Diencephalon (tissue), 1 donor: ENCODE data around the gene EXOSC2. TPM values are rescaled to one million over a fixed set of nuclear protein-coding genes. Genes with fewer than 3 reads are reported as not detected.

Experiments
- small RNA-seq: library from RNA; depleted of rRNA; stranded (forward); fragments of <200 nt; gene quantifications from one replicate; pipeline ENCODE3, GENCODE V24; 2014
- total RNA-seq: library from RNA; depleted of rRNA; stranded (reverse); fragments of >200 nt; gene quantifications from one replicate; pipeline ENCODE4 v1.2.3, GENCODE V29; 2014

The EXOSC2 gene
- total RNA-seq: 39.4 TPM

DNA sequence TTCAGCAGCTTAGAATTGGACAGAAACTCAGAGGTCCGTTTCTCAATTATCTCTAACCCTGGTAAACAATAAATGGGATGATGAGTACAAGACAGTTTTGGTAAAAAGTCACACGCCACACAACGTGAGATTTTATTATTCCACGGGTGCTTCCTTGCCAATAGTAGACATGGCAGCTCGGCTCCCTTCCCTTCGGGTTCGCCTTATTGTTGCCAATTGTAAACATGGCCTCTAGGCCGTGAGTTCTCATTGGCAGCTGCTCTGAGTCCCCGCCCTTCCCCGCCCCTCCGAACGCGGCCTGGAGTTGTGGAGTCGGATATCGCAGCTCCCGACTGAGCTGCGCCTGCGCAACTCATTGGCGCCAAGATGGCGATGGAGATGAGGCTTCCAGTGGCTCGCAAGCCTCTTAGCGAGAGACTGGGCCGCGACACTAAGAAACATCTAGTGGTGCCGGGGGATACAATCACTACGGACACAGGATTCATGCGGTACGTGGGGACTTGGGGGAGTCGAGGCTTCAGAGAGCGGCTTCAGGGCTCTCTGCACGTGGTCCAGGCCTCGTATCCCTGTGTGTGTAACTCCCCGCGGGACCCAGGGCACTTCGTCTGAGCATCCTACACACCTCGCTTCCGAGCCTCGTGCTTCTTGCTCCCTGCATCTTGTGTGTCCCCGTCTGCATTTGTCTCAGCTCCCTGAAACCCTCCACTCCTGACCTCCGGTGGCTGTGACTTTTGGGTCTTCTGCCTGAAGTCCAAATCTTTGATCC lies at the start of gene EXOSC2:
EXOSC2 (plus strand) TSS at position 355 of the 766 bp plus-strand sequence; CDS start at position 367, 12 bp downstream.

DNA sequence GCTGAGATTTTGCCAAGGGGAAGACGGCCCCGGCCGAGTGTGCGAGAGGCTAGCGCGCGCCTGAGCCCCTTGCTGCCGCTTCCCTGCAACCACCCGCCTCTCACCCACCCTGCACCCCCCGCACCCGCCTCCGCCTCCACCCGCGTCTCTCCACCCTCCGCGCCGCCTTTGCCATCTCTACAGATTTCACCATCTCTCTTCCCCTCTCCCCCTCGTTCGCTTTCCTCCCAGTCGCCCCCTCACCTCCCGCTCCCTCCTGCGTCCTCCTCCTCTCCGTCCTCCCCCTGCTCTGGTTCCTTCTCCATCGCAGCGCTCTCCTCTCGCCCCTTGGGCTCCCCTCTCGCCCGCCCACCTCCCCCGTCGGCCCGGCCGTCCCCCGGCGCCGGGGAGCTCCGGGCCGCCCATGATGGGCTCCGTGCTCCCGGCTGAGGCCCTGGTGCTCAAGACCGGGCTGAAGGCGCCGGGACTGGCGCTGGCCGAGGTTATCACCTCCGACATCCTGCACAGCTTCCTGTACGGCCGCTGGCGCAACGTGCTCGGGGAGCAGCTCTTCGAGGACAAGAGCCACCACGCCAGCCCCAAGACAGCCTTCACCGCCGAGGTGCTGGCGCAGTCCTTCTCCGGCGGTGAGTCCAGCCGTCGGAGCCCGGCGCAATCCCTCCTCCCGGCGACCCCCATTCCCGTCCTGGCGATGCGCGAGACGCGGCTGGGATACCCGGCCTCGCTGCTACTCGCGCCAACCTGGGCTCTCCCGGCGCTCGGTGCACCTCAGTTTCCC lies 29.1 kb upstream of the EXOSC2 start, which contains the start of gene PRDM12:
PRDM12 (plus strand) TSS at position 344 of the 778 bp plus-strand sequence; CDS start at position 404, 60 bp downstream.

Small RNA genes within 50 kb of the gene (small RNA-seq; reads per million reads assigned to genes)
- not detected for gene AL359092.1

Other genes starting within 250 kb of the EXOSC2 start
- gene ASS1, start 248.8 kb upstream of the EXOSC2 start, total RNA-seq: 49.4 TPM
- gene FUBP3, start 114.2 kb upstream of the EXOSC2 start, total RNA-seq: 59.7 TPM
- gene PRDM12, start 29.2 kb upstream of the EXOSC2 start, total RNA-seq: 0.46 TPM
- 29.5 TPM for gene ABL1, start 141.5 kb downstream of the EXOSC2 start, total RNA-seq
- not detected for gene QRFP, start 203.0 kb downstream of the EXOSC2 start, total RNA-seq
- gene FIBCD1, start 245.5 kb downstream of the EXOSC2 start, total RNA-seq: 2.1 TPM